HEK293 (cell line): Measurements from ENCODE around the gene FXYD1.

Experiments used
- CTCF ChIP-seq: fragments of 450-650 bp; formaldehyde crosslinking; IDR thresholded peaks from 2 replicates; pipeline ENCODE4 v1.5.1; 2016; ENCODE audit warnings: missing biosample characterization, missing genetic modification characterization
- EGR2 ChIP-seq: fragments of 450-650 bp; formaldehyde crosslinking; IDR thresholded peaks from 2 replicates; pipeline ENCODE4 v1.5.1; 2016; ENCODE audit warnings: low read depth, missing biosample characterization, missing genetic modification characterization
- GFI1B ChIP-seq: fragments of 450-650 bp; formaldehyde crosslinking; IDR thresholded peaks from 2 replicates; pipeline ENCODE4 v1.5.1; 2016; ENCODE audit warnings: missing biosample characterization, missing genetic modification characterization
- IKZF3 ChIP-seq: fragments of 450-650 bp; IDR thresholded peaks from 2 replicates; pipeline ENCODE4 v1.5.0; 2018; ENCODE audit warnings: missing biosample characterization, mild to moderate bottlenecking, missing genetic modification characterization, moderate library complexity
- KLF9 ChIP-seq: fragments of 450-650 bp; formaldehyde crosslinking; IDR thresholded peaks from 2 replicates; pipeline ENCODE4 v1.5.1; 2016; ENCODE audit warnings: missing biosample characterization, missing genetic modification characterization, low read depth
- OSR2 ChIP-seq: fragments of 450-650 bp; formaldehyde crosslinking; IDR thresholded peaks from 2 replicates; pipeline ENCODE4 v1.5.1; 2016; ENCODE audit warnings: missing biosample characterization, missing genetic modification characterization
- PRDM10 ChIP-seq: fragments of 450-650 bp; formaldehyde crosslinking; IDR thresholded peaks from 2 replicates; pipeline ENCODE4 v1.5.1; 2016; ENCODE audit warnings: missing biosample characterization, missing genetic modification characterization
- SP2 ChIP-seq: fragments of 450-650 bp; formaldehyde crosslinking; IDR thresholded peaks from 2 replicates; pipeline ENCODE4 v1.5.1; 2016; ENCODE audit warnings: missing biosample characterization, missing genetic modification characterization
- ZBTB20 ChIP-seq: fragments of 450-650 bp; formaldehyde crosslinking; IDR thresholded peaks from 2 replicates; pipeline ENCODE4 v1.5.1; 2016; ENCODE audit warnings: missing biosample characterization, missing genetic modification characterization
- ZBTB49 ChIP-seq: fragments of 450-650 bp; formaldehyde crosslinking; IDR thresholded peaks from 2 replicates; pipeline ENCODE4 v1.5.1; 2016; ENCODE audit warnings: missing biosample characterization, missing genetic modification characterization, low read depth
- ZNF146 ChIP-seq: fragments of 450-650 bp; formaldehyde crosslinking; IDR thresholded peaks from 2 replicates; pipeline ENCODE4 v1.5.1; 2016; ENCODE audit warnings: missing biosample characterization, missing genetic modification characterization
- ZNF18 ChIP-seq: fragments of 450-650 bp; formaldehyde crosslinking; IDR thresholded peaks from 2 replicates; pipeline ENCODE4 v1.5.1; 2016; ENCODE audit warnings: missing biosample characterization, missing genetic modification characterization
- ZNF2 ChIP-seq: fragments of 450-650 bp; formaldehyde crosslinking; IDR thresholded peaks from 2 replicates; pipeline ENCODE4 v1.5.1; 2016; ENCODE audit warnings: missing biosample characterization, missing genetic modification characterization
- ZNF266 ChIP-seq: fragments of 450-650 bp; formaldehyde crosslinking; IDR thresholded peaks from 2 replicates; pipeline ENCODE4 v1.5.1; 2016; ENCODE audit warnings: missing biosample characterization, missing genetic modification characterization, low read depth
- ZNF280D ChIP-seq: fragments of 450-650 bp; formaldehyde crosslinking; IDR thresholded peaks from 2 replicates; pipeline ENCODE4 v1.5.1; 2016; ENCODE audit warnings: missing biosample characterization, missing genetic modification characterization
- ZNF324 ChIP-seq: fragments of 450-650 bp; formaldehyde crosslinking; IDR thresholded peaks from 2 replicates; pipeline ENCODE4 v1.5.1; 2016; ENCODE audit warnings: missing biosample characterization, missing genetic modification characterization
- ZNF335 ChIP-seq: fragments of 450-650 bp; formaldehyde crosslinking; conservative IDR thresholded peaks from 2 replicates; pipeline ENCODE4 v1.5.1; 2016; ENCODE audit warnings: missing biosample characterization, missing genetic modification characterization
- ZNF416 ChIP-seq: fragments of 450-650 bp; formaldehyde crosslinking; IDR thresholded peaks from 2 replicates; pipeline ENCODE4 v1.5.1; 2016; ENCODE audit warnings: missing biosample characterization, missing genetic modification characterization
- ZNF488 ChIP-seq: fragments of 450-650 bp; formaldehyde crosslinking; IDR thresholded peaks from 2 replicates; pipeline ENCODE4 v1.5.1; 2016; ENCODE audit warnings: missing biosample characterization, missing genetic modification characterization
- ZNF639 ChIP-seq: fragments of 450-650 bp; formaldehyde crosslinking; IDR thresholded peaks from 2 replicates; pipeline ENCODE4 v1.5.1; 2016; ENCODE audit warnings: missing biosample characterization, missing genetic modification characterization
- ZNF776 ChIP-seq: fragments of 450-650 bp; formaldehyde crosslinking; IDR thresholded peaks from 2 replicates; pipeline ENCODE4 v1.5.0; 2017; ENCODE audit warnings: missing biosample characterization, missing genetic modification characterization, borderline replicate concordance
- ZNF792 ChIP-seq: fragments of 450-650 bp; formaldehyde crosslinking; IDR thresholded peaks from 2 replicates; pipeline ENCODE4 v1.5.1; 2016; ENCODE audit warnings: missing biosample characterization, missing genetic modification characterization
- ZNF830 ChIP-seq: fragments of 450-650 bp; IDR thresholded peaks from 2 replicates; pipeline ENCODE4 v1.5.0; 2018; ENCODE audit warnings: missing biosample characterization, missing genetic modification characterization, low read depth, mild to moderate bottlenecking, moderate library complexity
- ZSCAN23 ChIP-seq: fragments of 450-650 bp; formaldehyde crosslinking; IDR thresholded peaks from 2 replicates; pipeline ENCODE4 v1.5.1; 2016; ENCODE audit warnings: missing biosample characterization, missing genetic modification characterization

Gene FXYD1

GRCh38 chr19:35153701-35154524 is 15.3 kb downstream of the FXYD1 start (continued):
- TF ChIP-seq ZNF324 (tag by site-specific recombination) (no peak), GFI1B (tag by site-specific recombination) (peak; percentile 45; the same call in 1 of the 2 replicates), KLF9 (tag by site-specific recombination) (no peak), IKZF3 (tag by site-specific recombination) (peak; percentile 60; the same call in 1 of the 2 replicates), ZNF2 (no peak), ZBTB49 (no peak), CTCF (tag by site-specific recombination) (peak; percentile 65; the same call in 1 of the 2 replicates), ZNF830 (no peak), PRDM10 (tag by site-specific recombination) (peak; percentile 85), ZNF639 (no peak), SP2 (tag by site-specific recombination) (no peak), ZNF792 (tag by site-specific recombination) (no peak), ZNF335 (tag by site-specific recombination) (no peak), ZBTB20 (tag by site-specific recombination) (no peak), ZNF146 (tag by site-specific recombination) (peak; percentile 30; the same call in 1 of the 2 replicates), ZNF280D (tag by site-specific recombination) (no peak), ZNF18 (tag by site-specific recombination) (no peak), ZNF776 (tag by site-specific recombination) (no peak), OSR2 (tag by site-specific recombination) (no peak), ZSCAN23 (tag by site-specific recombination) (no peak), ZNF488 (tag by site-specific recombination) (peak; percentile 9; the same call in 1 of the 2 replicates), EGR2 (tag by site-specific recombination) (no peak), ZNF266 (0 out of 2 replicates have a peak, but pooled peaks have one; percentile 3), ZNF416 (tag by site-specific recombination) (no peak)
